GM21381 (cell line): ENCODE data around the gene CADM4.

Experiments used
- ATAC-seq: cut with Tn5 transposase; IDR thresholded peaks from one replicate; pipeline ENCODE4 v1.9.1; 2021; ENCODE audit warnings: mild to moderate bottlenecking, moderate library complexity; ENCODE audit not compliant: unreplicated experiment

Gene CADM4

GRCh38 chr19:43634872-43635560 is 4.6 kb downstream of the CADM4 start:
- ATAC-seq = no peak

GRCh38 chr19:43634506-43634871 is 5.2 kb downstream of the CADM4 start:
- ATAC-seq = no peak

DNA sequence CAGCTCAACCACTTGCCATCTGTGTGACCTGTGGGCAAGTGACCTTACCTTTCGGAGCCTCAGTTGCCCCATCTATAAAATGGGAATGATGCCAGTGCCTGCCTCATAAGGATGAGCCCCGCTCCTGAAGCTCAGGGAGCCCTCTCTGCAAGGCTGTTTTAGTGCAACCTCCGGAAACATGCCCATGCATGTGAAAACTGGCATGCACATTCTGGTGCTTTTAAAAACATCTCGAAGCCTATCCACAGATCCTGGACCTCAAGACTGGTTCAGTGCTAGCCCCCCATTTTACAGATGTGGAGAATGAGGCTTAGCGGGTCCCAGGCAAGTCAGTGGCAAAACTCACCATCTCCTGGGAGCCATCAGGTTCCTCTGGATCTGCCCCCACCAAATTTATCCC is 5.6 kb downstream of the CADM4 start:
- no peak for ATAC-seq

- ATAC-seq = no peak
Observed at GRCh38 chr19:43633520-43633919, 6.1 kb downstream of the CADM4 start.

GRCh38 chr19:43631491-43631890 is 8.2 kb downstream of the CADM4 start:
- no peak for ATAC-seq

GRCh38 chr19:43628646-43629326 is 10.9 kb downstream of the CADM4 start:
- no peak for ATAC-seq

- ATAC-seq = no peak
Observed at GRCh38 chr19:43626838-43627237, 12.8 kb downstream of the CADM4 start.

DNA sequence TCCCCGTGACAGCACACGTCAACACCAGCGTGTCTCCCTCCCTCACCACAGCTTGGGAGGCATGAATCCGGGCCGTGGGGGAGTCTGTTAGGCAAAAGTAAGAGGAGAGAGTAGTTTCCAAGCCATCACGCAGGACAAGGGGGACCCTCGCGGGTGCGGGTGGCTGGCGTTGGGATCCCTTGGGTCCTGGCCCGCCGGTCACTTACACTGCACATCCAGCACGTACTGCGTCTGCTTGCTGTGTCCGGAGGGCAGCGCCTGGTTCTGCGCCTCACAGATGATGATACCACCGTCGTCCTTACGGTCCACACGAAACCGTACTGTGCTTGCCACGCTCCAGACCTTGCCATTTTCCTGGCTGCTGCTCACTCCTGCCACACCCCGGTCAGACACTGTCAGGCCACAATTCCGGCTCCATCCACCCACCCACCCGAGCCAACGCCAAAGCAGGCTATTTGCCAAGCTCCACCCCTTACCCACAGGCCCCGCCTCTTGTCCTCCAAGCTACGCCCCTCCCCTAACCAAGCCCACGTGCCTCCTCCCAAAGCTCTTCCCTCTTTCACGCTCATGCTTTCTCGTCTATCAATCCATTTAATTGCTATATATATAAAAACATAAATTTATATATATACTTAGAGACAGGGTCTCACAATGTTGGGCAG is 13.6 kb downstream of the CADM4 start:
- ATAC-seq = no peak

DNA sequence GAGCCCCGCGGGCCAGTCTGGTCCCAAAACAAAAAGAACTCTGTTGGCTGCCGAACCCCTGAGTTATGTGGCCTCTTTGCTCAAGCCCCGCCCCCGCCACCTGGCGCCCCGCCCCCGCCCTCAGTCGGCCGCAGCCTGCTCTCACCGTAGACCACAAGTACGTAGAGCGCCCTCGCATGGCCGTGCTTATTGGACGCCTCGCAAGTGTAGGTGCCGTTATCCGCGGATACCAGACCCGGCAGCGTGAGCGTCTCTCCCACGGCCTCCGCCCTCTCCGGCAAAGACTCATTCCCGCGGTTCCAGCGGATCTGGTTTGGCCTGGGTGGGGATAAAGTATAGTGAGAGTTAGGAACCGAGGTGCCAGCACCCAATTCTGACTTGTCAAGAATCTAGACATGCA is 14.7 kb downstream of the CADM4 start:
- ATAC-seq = no peak

- ATAC-seq = no peak
Observed at GRCh38 chr19:43623889-43624670, 15.6 kb downstream of the CADM4 start.

DNA sequence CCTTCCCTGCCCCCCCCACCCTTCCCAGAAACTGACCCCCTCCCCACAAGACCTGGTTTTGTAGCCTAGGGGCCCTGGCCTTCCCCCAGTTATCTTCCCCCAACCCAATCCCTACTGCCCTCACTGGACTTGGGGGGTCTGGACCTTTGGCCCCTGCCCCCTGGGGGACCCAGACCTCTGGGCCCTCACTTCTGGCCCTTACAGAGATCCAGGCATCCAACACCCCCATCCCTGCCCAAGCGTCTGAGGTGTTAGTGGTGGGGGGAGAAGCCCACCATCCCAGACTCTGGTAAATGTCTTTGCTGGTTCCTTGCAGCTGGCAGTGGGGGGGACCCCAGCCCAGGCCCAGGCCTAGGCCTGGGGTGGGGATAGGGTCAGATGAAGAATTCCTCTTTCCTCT is 16.7 kb downstream of the CADM4 start:
- no peak for ATAC-seq

GRCh38 chr19:43622070-43622469 is 17.6 kb downstream of the CADM4 start:
- ATAC-seq = no peak

DNA sequence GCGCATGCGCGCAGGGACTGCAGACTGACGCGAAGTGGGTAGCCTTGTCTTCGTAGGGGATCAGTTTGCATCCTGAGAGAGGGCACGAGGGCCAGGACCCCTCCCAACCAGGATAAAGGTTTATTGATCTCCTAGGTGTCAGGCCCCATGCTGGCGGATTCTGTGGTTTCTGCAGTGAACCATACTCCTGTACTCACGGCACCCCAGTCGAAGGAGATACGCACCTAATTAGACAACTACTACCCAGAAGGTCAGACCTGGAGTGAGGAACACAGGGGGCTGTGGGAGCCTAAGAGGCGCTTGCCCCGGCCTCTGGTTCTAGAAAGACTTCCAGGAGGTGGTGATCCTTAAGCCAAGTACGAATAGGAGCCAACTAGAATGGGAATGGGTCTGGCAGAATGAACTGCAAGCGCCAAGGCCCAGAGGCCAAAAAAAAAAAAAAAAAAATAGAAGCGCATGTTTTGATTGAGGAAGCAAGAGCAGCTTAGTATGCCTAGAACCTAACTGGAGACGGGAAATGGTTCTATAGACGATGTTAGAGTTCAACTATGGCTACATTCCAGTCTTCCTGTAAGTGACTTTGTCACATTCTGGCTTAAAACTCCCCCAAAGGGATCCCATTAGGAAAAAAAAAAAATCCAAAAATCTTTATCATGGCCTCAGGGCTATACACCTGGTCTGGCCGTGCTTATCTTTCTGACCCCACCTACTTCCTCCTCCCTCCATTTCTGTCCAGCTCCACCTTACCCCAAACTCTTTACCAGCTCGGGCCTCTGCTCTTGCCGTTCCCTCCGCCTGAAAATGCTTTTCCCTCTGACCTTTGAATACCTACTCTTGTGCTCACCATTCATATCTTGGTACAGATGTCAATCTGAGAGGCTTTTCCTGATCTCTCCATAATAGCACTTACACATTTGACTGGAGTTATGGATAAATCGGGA is 19.3 kb downstream of the CADM4 start:
- no peak for ATAC-seq

GRCh38 chr19:43619262-43620060 is 20.2 kb downstream of the CADM4 start, which contains the start of gene ZNF428:
ZNF428 (minus strand) TSS chr19:43619629; CDS start chr19:43614304, 5,325 bp downstream.
- ATAC-seq = peak; percentile 70

DNA sequence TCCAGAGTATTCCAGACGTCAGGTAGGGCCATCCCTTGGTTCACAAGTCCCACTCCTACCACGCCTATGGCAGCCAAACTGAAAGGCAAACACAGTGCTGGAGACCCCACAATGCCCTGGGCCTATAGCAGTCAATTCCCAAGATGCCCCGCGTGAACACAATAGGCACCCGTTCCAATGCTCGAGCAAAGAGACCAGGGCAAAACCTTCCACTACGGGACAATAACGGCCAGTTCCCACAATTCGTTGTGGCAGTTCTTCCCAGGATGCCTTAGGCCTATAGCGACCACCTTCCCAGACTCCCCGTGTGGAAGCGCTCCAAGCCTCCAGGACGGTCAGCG is 20.8 kb downstream of the CADM4 start:
- ATAC-seq = peak; percentile 21

DNA sequence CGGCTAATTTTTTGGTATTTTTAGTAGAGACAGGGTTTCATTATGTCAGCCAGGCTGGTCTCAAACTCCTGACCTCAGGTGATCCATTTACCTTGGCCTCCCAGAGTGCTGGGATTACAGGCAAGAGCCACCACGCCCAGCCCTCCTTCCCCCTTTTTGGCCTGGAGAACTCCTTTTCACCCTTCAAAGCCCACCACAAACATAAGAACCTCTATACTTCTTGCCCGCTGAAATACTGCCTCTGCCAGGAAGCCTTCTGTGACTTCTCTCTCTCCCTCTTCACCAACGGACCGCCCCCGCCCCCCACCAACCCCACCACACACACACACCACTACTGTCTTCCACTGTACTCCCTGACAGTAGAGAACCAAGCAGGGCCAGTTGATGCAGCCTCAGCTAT is 22.7 kb downstream of the CADM4 start:
- no peak for ATAC-seq

DNA sequence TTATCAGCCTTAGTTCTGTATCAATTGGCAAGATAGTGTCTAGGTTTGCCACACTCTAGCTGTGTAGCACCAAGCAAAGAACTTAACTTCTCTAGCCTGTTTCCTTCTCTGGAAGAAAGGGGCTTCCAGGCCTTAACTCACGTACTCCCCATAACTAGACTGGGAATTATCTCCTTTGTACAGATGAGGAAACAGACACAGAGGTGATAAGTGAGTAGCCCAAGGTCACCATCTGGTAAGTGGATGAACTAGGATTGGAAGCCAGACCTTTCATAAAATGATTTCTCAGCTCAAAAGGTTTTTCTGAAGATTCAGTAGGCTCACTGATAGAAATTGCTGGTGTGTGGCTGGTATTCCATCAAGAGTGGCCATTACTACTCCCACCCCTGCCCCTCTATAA is 23.3 kb downstream of the CADM4 start:
- ATAC-seq = no peak

DNA sequence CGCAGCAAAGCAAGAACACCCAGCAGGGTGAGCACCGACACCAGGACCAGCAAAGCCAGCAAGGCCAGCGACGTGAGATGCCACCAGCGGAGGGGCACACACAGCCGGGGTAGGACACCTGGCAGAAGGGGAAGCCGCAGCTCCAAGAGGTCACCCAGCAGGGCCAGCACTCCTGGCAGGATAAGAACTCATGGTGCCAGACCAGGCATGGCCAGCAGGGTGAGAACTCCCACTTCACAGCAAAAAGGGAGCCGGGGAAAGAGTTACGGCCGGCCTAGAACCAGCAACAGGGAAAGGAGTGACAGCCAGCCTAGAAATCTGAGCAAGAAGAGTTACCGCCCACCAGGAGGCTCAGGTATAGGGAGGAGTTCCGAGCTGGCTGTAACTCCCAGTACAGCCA is 27.3 kb downstream of the CADM4 start:
- no peak for ATAC-seq

GRCh38 chr19:43611788-43612187 is 27.9 kb downstream of the CADM4 start, which contains the start of gene SRRM5:
SRRM5 (plus strand) TSS chr19:43612088; CDS start chr19:43612122, 34 bp downstream.
- no peak for ATAC-seq
